ENCODE measurements around the gene SCN1B. TPM values are rescaled to one million over a fixed set of nuclear protein-coding genes. Genes with fewer than 3 reads are reported as not detected.

The SCN1B gene
- total RNA-seq, 1 donor from 2014 or later: 0.26 TPM

DNA sequence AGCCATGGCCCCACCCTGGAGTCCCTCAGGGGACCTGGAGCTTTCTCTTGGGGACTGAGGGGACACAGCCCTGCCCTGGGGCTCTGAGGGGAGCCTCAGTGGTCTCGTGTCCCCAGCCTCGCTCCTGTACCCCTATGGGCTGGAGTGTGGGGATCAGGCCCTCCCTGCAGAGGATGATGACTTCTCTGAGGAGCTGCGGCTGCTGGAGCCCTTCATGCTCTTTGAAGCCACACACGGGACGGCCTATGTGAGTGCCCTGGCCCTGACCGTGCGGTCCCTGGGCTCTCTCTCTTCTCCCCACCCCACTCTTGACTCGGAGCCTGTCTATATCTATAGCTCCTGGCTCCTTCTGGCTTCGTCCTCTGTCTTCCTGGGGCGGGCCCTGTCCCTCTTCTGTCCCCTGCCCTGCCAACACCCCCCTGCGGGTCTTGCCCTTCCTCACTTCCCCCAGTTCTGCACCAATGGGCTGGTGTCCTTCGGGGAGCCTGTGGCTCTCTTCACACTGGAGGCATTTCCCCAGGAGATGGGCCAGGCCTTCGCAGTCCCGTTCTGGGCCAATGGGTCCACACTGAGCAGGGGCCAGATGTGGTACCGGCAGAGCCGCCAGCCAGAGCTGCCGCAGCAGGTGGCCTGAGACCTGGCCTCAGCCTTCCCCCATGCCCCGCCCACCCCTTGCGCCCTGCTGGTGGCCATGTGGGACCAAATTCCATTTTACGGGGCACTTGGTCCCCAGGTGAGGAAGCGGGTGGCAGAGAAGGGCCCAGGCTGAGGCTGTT, 44.3 kb downstream of the SCN1B start:
- no peaks in the 10 kb centered on the region for H3K36me3 ChIP-seq (ENCODE audit: control insufficient read depth, insufficient read depth, low read length)
- FAIRE-seq (no peak), DNase-seq (ENCODE audit: low read depth) (no peak)
- no peak overlapping the region for H3K4me3 ChIP-seq (ENCODE audit: low read depth, low read length)
- no peaks in the 10 kb centered on the region for H3K27me3 ChIP-seq (ENCODE audit: control insufficient read depth, insufficient read depth, low read length)
- TF ChIP-seq, protein P1, sequence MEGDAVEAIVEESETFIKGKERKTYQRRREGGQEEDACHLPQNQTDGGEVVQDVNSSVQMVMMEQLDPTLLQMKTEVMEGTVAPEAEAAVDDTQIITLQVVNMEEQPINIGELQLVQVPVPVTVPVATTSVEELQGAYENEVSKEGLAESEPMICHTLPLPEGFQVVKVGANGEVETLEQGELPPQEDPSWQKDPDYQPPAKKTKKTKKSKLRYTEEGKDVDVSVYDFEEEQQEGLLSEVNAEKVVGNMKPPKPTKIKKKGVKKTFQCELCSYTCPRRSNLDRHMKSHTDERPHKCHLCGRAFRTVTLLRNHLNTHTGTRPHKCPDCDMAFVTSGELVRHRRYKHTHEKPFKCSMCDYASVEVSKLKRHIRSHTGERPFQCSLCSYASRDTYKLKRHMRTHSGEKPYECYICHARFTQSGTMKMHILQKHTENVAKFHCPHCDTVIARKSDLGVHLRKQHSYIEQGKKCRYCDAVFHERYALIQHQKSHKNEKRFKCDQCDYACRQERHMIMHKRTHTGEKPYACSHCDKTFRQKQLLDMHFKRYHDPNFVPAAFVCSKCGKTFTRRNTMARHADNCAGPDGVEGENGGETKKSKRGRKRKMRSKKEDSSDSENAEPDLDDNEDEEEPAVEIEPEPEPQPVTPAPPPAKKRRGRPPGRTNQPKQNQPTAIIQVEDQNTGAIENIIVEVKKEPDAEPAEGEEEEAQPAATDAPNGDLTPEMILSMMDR (IDR thresholded peaks at IDR 0.05; ENCODE audit: insufficient read depth, low read length, severe bottlenecking): no peak

DNA sequence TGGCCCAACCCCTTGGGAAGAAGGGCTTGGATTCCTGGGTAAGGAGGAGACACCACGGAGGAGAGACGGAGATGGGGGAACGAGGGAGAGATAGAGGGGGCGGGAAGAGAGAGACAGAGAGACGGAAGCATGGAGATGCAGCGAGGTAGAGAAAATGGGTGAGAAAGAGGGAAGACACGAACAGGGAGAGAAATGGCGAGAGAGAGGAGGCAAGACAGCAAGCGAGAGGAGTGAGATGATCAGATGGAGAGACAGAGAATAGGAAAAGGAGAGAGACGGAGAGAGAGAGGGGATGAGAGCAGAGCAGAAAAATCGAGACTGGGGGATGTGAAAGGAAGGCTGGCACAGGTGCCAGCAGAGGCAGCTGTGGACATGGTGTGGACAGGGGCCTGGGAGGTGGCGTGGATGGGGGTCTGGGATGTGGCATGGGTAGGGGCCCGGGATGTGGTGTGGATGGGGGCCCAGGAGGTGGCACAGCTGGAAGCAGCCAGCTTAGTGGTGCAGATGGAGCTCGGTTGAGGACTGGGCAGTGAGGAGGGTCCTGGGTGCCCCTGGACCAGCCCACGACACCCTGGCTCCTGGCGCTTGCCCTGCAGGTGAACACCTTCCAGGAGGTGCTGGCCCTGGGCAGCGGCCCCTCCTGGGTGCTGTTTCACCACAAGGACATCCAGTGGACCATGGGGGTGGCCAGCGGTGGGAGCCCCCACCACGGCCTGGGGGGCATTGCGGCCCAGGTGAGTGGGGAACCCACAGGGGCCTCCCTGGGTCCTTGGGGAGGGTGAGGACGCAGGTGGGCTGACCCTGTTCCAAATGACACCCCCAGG, 45.1 kb downstream of the SCN1B start:
- no peaks in the 10 kb centered on the region for H3K36me3 ChIP-seq (ENCODE audit: control insufficient read depth, insufficient read depth, low read length)

GRCh38 chr19:35076026-35076370, 45.7 kb downstream of the SCN1B start:
- H3K4me3 ChIP-seq (ENCODE audit: low read depth, low read length): no peak overlapping the region
- FAIRE-seq (no peak), DNase-seq (ENCODE audit: low read depth) (no peak)
- H3K36me3 ChIP-seq (ENCODE audit: control insufficient read depth, insufficient read depth, low read length): no peaks in the 10 kb centered on the region
- TF ChIP-seq, protein P1 (IDR thresholded peaks at IDR 0.05; ENCODE audit: insufficient read depth, low read length, severe bottlenecking): no peak
- H3K27me3 ChIP-seq (ENCODE audit: control insufficient read depth, insufficient read depth, low read length): no peaks in the 10 kb centered on the region

More for the DNA sequence above, 45.1 kb downstream of the SCN1B start:
- Histone ChIP-seq H3K4me3 (ENCODE audit: low read depth, low read length) (no peak overlapping the region), H3K27me3 (ENCODE audit: control insufficient read depth, insufficient read depth, low read length) (no peaks in the 10 kb centered on the region)
- DNase-seq (ENCODE audit: low read depth) (no peak), FAIRE-seq (no peak)
- TF ChIP-seq, protein P1 (IDR thresholded peaks at IDR 0.05; ENCODE audit: insufficient read depth, low read length, severe bottlenecking): no peak

DNA sequence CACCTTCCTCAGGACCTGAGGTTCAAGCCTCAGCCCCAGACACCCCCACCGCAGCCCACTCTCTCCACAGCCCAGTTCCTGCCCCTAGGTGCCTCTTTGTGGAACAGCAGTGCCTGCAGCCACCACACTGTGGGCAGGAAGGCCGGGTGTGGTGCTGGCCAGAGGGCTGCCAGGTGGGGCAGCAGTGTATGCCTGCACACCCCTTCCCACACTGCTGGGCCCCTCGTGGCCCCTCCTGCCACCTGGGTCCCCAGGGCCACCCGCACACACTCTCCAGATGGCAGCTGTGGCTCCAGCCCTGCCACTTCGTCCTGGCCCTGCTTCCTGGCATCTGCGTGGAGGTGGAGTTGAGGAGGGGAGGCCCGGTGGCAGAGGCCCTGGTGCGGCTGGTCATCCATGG, 46.4 kb downstream of the SCN1B start:
- no peaks in the 10 kb centered on the region for H3K27me3 ChIP-seq (ENCODE audit: control insufficient read depth, insufficient read depth, low read length)
- H3K4me3 ChIP-seq (ENCODE audit: low read depth, low read length): no peak overlapping the region
- H3K36me3 ChIP-seq (ENCODE audit: control insufficient read depth, insufficient read depth, low read length): no peaks in the 10 kb centered on the region
- DNase-seq (ENCODE audit: low read depth): no peak
- TF ChIP-seq, protein P1 (IDR thresholded peaks at IDR 0.05; ENCODE audit: insufficient read depth, low read length, severe bottlenecking): no peak
- FAIRE-seq: no peak

DNA sequence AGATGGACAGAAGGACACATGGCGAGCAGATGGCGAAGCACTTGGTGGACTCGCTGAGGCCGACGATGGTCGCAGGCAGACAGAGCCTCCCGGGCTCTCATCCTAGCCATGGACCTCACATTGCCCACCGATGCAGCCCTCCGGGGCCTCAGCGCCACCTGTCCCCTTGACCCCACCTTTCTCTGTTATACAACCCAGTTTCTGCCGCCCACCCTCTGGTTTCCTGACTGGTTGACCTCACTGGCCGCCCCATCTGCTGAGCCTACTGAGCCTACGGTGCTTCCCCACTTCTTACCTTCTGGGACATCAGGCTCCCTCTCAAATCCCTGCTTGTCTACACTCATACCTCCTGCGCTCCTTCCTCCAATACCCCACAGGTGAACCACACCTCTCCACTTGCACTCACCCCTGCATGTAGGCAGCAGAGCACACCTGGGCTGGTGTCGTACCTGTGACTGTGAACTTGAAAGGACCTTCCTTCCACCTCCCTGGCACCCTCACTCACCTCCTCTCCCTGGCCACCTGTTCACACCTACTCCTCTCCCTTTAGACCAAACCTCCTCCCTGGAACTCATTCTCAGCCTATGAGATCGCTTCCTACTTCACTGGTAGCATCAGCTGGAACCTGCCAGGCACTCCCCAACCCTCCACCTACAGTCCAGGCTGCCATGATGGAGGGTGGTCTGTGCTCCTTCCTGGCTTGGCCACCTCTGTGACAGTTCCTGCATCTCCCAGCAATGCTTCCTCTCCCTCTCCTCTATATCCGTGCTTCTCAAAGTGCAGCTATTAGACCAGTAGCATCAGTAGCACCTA, 47.3 kb downstream of the SCN1B start:
- Histone ChIP-seq H3K4me3 (ENCODE audit: low read depth, low read length) (no peak overlapping the region), H3K36me3 (ENCODE audit: control insufficient read depth, insufficient read depth, low read length) (no peaks in the 10 kb centered on the region), H3K27me3 (ENCODE audit: control insufficient read depth, insufficient read depth, low read length) (no peaks in the 10 kb centered on the region)
- TF ChIP-seq, protein P1 (IDR thresholded peaks at IDR 0.05; ENCODE audit: insufficient read depth, low read length, severe bottlenecking): no peak
- FAIRE-seq: no peak
- no peak for DNase-seq (ENCODE audit: low read depth)

Data from bronchial epithelial cell (primary cell).